Retinal pigment epithelial cell (primary cell): Measurements from ENCODE around the gene ZBTB4.

ENCODE experiments used
- DNase-seq: peaks from one replicate; pipeline ENCODE4 v3.0.0-alpha.2; 2010; ENCODE audit warnings: low read depth
- H3K4me3 ChIP-seq: 2 replicates; pipeline ENCODE4 v1.5.1; 2011; ENCODE audit warnings: mild to moderate bottlenecking, low read length, control low read depth, moderate library complexity
- TF ChIP-seq, protein P1 (sequence below): conservative IDR thresholded peaks from 2 replicates; pipeline ENCODE4 v1.5.1; 2011; ENCODE audit warnings: low read depth, low read length, control low read depth, inconsistent platforms

Gene ZBTB4

DNA sequence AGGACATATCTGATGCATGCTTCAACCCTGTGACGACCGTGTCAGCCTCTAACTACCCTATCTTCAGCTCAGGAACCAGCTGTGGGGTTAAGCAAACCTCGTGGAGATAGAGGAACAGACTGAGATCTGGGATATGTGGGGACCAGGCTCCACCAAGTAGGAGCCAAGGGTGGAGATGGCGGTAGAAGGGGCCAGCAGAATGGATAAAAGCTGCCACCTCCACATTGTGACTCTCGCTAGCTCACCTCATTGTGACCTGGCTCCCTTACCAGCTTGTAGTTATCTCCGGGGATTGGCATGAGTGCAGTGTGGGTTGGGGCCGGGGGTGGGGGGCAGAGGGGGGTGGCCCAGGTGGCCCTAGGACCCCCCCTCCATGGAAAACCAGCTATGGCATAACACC is 54.1 kb downstream of the ZBTB4 start, which contains the start of gene SPEM2:
Gene SPEM2, plus strand, starts transcription at position 301 of the 400 bp plus-strand sequence. Its CDS starts 73 bp downstream, at position 374.
- no peak for DNase-seq
- no peak within 1 kb of the TSS for H3K4me3 ChIP-seq
- TF ChIP-seq, protein P1, sequence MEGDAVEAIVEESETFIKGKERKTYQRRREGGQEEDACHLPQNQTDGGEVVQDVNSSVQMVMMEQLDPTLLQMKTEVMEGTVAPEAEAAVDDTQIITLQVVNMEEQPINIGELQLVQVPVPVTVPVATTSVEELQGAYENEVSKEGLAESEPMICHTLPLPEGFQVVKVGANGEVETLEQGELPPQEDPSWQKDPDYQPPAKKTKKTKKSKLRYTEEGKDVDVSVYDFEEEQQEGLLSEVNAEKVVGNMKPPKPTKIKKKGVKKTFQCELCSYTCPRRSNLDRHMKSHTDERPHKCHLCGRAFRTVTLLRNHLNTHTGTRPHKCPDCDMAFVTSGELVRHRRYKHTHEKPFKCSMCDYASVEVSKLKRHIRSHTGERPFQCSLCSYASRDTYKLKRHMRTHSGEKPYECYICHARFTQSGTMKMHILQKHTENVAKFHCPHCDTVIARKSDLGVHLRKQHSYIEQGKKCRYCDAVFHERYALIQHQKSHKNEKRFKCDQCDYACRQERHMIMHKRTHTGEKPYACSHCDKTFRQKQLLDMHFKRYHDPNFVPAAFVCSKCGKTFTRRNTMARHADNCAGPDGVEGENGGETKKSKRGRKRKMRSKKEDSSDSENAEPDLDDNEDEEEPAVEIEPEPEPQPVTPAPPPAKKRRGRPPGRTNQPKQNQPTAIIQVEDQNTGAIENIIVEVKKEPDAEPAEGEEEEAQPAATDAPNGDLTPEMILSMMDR: no peak

DNA sequence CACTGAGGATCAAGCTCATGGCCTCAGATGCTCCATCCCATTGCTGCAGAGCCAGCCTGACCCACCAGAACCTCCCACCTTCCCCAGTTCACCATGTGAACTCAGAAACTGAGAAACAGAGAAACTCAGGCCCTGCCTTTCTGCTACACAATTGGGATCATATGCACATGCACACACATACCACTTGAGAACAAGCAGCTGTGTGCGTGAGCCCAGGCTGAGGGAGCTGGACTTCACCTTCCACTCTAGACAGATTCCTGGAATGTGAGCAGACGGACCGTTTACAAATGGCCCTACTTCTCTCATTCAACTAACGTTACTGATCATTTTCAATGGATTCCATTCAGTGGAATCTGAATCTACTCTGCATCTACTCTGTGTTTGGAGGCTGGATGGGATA is 55.8 kb downstream of the ZBTB4 start:
- DNase-seq: no peak
- no peak overlapping the region for H3K4me3 ChIP-seq
- TF ChIP-seq, protein P1: no peak

DNA sequence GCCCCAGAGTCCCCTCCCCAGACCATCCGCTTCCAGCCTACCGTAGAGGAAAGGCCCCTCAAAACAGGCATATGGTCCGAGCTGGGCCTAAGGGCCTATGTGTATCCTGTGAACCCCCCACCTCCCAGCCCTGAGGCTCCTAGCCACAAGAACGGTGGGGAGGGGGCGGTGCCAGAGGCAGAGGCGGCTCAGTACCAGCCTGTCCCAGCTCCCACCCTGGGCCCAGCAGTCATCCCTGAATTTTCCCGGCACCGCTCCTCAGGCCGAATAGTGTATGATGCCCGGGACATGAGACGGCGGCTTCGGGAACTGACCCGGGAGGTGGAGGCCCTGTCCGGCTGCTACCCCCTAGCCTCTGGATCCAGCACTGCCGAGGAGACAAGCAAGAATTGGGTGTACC is 58.2 kb downstream of the ZBTB4 start:
- no peak overlapping the region for H3K4me3 ChIP-seq
- TF ChIP-seq, protein P1: no peak
- DNase-seq: no peak

DNA sequence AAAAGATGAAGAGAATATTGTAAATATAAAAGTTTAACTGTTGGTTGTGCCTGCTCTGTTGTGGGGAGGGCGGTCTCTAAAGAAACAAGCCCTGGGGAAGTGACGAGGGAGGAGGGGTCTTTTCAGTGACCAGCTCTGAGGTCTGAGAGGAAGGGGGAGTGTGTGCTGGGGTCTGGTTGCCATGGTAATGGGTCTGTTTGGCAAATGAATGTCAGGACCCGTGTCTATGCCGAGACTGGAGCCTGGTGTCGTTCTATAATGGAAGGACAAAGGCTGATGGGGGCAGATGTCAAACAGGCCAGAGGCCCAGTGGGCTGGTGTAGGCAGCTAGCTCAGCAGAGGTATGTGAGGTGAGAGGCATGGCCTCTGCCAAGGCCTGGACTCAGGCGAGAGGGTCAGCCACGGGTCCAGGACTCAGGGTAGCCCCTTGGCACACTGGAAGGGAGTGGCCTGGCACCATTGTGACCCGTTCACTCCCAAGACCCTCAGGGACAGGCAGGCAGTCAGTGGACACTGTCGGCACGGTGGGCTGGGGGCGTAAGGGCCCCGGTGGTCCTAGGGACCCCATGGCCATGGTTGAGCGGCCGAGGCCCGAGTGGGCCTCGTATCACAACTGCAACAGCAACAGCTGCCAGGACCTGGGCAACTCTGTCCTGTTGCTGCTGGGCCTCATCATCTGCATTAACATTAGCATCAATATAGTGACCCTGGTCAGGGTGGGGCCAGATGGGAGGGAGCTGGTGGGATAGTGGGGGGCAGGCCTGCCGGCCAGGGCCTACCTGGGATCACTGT is 59.4 kb downstream of the ZBTB4 start, which contains the start of gene SPEM1:
Gene SPEM1, plus strand, starts transcription at position 506 of the 792 bp plus-strand sequence. Its CDS starts 61 bp downstream, at position 567.
- DNase-seq: no peak
- H3K4me3 ChIP-seq: no peak within 1 kb of the TSS
- TF ChIP-seq, protein P1: no peak

DNA sequence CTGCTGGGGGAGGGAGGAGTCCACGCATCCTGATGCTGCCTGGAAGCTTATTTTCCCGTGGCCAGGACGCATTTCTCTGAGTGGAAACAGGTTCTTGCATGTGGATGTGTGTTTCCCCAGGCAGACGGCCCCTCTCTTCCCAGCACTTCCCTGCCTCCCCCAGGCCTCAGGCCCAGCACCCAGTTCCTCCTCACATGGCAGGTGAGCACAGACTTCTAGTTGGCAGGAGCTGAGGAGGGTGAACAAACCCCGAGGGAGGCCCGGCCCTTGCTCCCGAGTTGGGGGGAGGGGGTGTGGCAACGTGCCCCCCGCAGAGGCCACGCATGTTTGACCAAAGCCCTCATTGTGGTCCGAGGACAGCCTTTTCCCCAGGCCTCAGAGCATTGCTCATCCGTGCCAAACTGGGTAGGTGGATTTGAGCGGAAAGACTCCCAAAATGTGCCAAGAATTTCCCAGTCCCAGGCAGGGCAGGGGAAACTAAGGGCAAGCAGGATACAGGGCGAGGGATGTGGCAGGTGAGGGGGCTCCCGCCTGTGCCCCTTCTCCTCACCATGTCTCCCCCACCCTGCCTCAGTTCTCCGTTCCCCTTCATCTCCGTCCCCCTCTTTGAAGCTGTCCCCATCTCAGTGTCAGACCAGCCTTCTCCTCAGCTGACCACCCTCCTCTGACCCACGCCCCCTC is 60.8 kb downstream of the ZBTB4 start:
- no peak overlapping the region for H3K4me3 ChIP-seq
- TF ChIP-seq, protein P1: no peak
- DNase-seq: no peak

DNA sequence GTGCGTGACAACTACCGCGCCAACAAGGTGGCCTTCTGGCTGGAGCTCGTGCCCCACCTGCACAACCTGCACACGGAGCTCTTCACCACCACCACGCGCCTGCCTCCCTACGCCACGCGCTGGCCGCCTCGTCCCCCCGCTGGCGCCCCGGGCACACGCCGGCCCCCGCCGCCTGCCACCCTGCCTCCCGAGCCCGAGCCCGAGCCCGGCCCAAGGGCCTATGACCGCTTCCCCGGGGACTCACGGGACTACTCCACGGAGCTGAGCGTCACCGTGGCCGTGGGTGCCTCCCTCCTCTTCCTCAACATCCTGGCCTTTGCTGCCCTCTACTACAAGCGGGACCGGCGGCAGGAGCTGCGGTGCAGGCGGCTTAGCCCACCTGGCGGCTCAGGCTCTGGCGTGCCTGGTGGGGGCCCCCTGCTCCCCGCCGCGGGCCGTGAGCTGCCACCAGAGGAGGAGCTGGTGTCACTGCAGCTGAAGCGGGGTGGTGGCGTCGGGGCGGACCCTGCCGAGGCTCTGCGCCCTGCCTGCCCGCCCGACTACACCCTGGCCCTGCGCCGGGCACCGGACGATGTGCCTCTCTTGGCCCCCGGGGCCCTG is 62.3 kb downstream of the ZBTB4 start:
- H3K4me3 ChIP-seq: no peak overlapping the region
- no peak for DNase-seq
- TF ChIP-seq, protein P1: no peak
